A673 (cell line): ENCODE measurements around the gene CCDC78.
"Not testable (repeated sequence)": the region's sequence is repeated elsewhere in the genome, so short reads cannot be mapped to it uniquely, and the experiment has no call there.

Experiments used
- CTCF ChIP-seq: fragments of 300-800, 200-600 bp; sonication (generic); conservative IDR thresholded peaks from 2 replicates; pipeline ENCODE4 v1.5.1; 2017; ENCODE audit warnings: low read depth, mild to moderate bottlenecking, antibody characterized with exemption, low read length, moderate library complexity, mixed read lengths
- EZH2 ChIP-seq: fragments of 200-600 bp; sonication (generic); IDR thresholded peaks from 2 replicates; pipeline ENCODE4 v1.6.1; 2017; ENCODE audit warnings: borderline replicate concordance, low read depth, mild to moderate bottlenecking, mixed read lengths, antibody characterized with exemption, low read length; ENCODE audit not compliant: poor library complexity, severe bottlenecking

GRCh38 chr16:691242-691641 is 35.0 kb downstream of the CCDC78 start:
- not testable (repeated sequence) for TF ChIP-seq EZH2, CTCF
